CD4-positive, alpha-beta T cell treated with Interleukin-6 at 100 ng/mL for 8 hours (primary cell): ENCODE data around the gene RNASE8.

ENCODE experiments used
- DNase-seq: peaks from one replicate; pipeline ENCODE4 v3.0.0-alpha.2; 2020; ENCODE audit warnings: mixed read lengths, low spot score

The RNASE8 gene

GRCh38 chr14:21072781-21073339 lies 15.2 kb downstream of the RNASE8 start:
- DNase-seq, result no peak

GRCh38 chr14:21073921-21074320 lies 16.3 kb downstream of the RNASE8 start:
- DNase-seq, result no peak

- no peak for DNase-seq
These were observed 17.0 kb downstream of the RNASE8 start for GRCh38 chr14:21074398-21075272.

GRCh38 chr14:21075719-21076437 lies 18.3 kb downstream of the RNASE8 start:
- DNase-seq, result no peak

- no peak for DNase-seq
These were observed 20.1 kb downstream of the RNASE8 start for GRCh38 chr14:21077672-21078071.

- no peak for DNase-seq
These were observed 20.7 kb downstream of the RNASE8 start for GRCh38 chr14:21078287-21078686.

- DNase-seq, result no peak
These were observed 21.1 kb downstream of the RNASE8 start for GRCh38 chr14:21078726-21079125.

- no peak for DNase-seq
These were observed 24.0 kb downstream of the RNASE8 start for GRCh38 chr14:21081521-21082142.

- DNase-seq, result no peak
These were observed 26.1 kb downstream of the RNASE8 start for GRCh38 chr14:21083565-21084325.

GRCh38 chr14:21084396-21084795 lies 26.8 kb downstream of the RNASE8 start:
- no peak for DNase-seq

- no peak for DNase-seq
These were observed 27.6 kb downstream of the RNASE8 start for GRCh38 chr14:21084998-21085853.

- DNase-seq, result no peak
These were observed 29.3 kb downstream of the RNASE8 start for GRCh38 chr14:21086908-21087293.

- peak; percentile 87 for DNase-seq
These were observed 29.9 kb downstream of the RNASE8 start for GRCh38 chr14:21087294-21088091.

GRCh38 chr14:21088687-21089086 lies 31.1 kb downstream of the RNASE8 start:
- no peak for DNase-seq

GRCh38 chr14:21089271-21089670 lies 31.6 kb downstream of the RNASE8 start:
- no peak for DNase-seq

GRCh38 chr14:21089877-21090193 lies 32.2 kb downstream of the RNASE8 start:
- DNase-seq, result no peak

GRCh38 chr14:21090194-21090939 lies 32.7 kb downstream of the RNASE8 start:
- DNase-seq, result no peak

GRCh38 chr14:21090940-21091663 lies 33.5 kb downstream of the RNASE8 start:
- DNase-seq, result no peak

GRCh38 chr14:21091821-21092272 lies 34.2 kb downstream of the RNASE8 start:
- DNase-seq, result no peak
